HT1080 (cell line): ENCODE results near the gene INAVA. TPM values are rescaled to one million over a fixed set of nuclear protein-coding genes. Genes with fewer than 3 reads are reported as not detected.
A peak's percentile ranks its signal among the peaks of the same experiment; 100 is the strongest.

ENCODE experiments used
- DNase-seq: peaks from one replicate; pipeline ENCODE4 v3.0.0-alpha.2; 2015; ENCODE audit warnings: low read depth
- total RNA-seq: library from RNA; depleted of rRNA; stranded (reverse); fragments of >200 nt; shearing (Covaris generic); gene quantifications from 2 replicates; pipeline ENCODE4 v1.2.3, GENCODE V29; 2014

INAVA gene
- total RNA-seq, 1 experiment from 2014 or later: not detected

GRCh38 chr1:200877010-200877409 lies 17.7 kb upstream of the INAVA start:
- no peak for DNase-seq

GRCh38 chr1:200877839-200878551 lies 16.7 kb upstream of the INAVA start:
- peak; percentile 13 for DNase-seq

- peak; percentile 13 for DNase-seq
Measured at GRCh38 chr1:200880212-200880611, 14.5 kb upstream of the INAVA start.

- DNase-seq: no peak
Measured at GRCh38 chr1:200883118-200883517, 11.6 kb upstream of the INAVA start.

GRCh38 chr1:200885623-200886402 lies 8.9 kb upstream of the INAVA start:
- DNase-seq: no peak

- DNase-seq: no peak
Measured at GRCh38 chr1:200886594-200886993, 8.1 kb upstream of the INAVA start.

GRCh38 chr1:200887036-200887435 lies 7.7 kb upstream of the INAVA start:
- DNase-seq: no peak

GRCh38 chr1:200887772-200888348 lies 6.8 kb upstream of the INAVA start:
- DNase-seq: no peak

- DNase-seq: peak; percentile 89
Measured at GRCh38 chr1:200888349-200888838, 6.3 kb upstream of the INAVA start.

- DNase-seq: no peak
Measured at GRCh38 chr1:200889571-200889970, 5.1 kb upstream of the INAVA start.

GRCh38 chr1:200890027-200890426 lies 4.7 kb upstream of the INAVA start:
- DNase-seq: no peak

- DNase-seq: no peak
Measured at GRCh38 chr1:200890818-200891773, 3.6 kb upstream of the INAVA start.

- no peak for DNase-seq
Measured at GRCh38 chr1:200891774-200892157, 2.9 kb upstream of the INAVA start.

- no peak for DNase-seq
Measured at GRCh38 chr1:200892546-200892945, 2.2 kb upstream of the INAVA start.

- DNase-seq: no peak
Measured at GRCh38 chr1:200892958-200893357, 1.7 kb upstream of the INAVA start.

GRCh38 chr1:200893411-200893901 lies 1.2 kb upstream of the INAVA start:
- DNase-seq: no peak

GRCh38 chr1:200895443-200895789 lies 716 bp downstream of the INAVA start:
- no peak for DNase-seq

- no peak for DNase-seq
Measured at GRCh38 chr1:200895801-200896530, 1.3 kb downstream of the INAVA start.

- DNase-seq: peak; percentile 72
Measured at GRCh38 chr1:200896531-200897196, 2.0 kb downstream of the INAVA start.

GRCh38 chr1:200897259-200897658 lies 2.6 kb downstream of the INAVA start:
- no peak for DNase-seq
